ENCODE results near the gene SST.

- TF ChIP-seq POLR2AphosphoS5 (IDR thresholded peaks at IDR 0.05; ENCODE audit: low read depth, low read length) (no peak), POLR2A (IDR thresholded peaks at IDR 0.05; ENCODE audit: low read depth, low read length) (no peak), TAF1 (IDR thresholded peaks at IDR 0.05; ENCODE audit: borderline replicate concordance, low read depth, low read length) (no peak)
Measured at GRCh38 chr3:187677604-187678003, 7.4 kb upstream of the SST start.
